GM12878 (cell line): Measurements from ENCODE around the gene IFNLR1. TPM values are rescaled to one million over a fixed set of nuclear protein-coding genes. Genes with fewer than 3 reads are reported as not detected.
A peak's percentile ranks its signal among the peaks of the same experiment; 100 is the strongest.

Experiments
- ATF3 ChIP-seq: IDR thresholded peaks from 2 replicates; pipeline ENCODE4 v1.6.1; 2011; ENCODE audit warnings: low read depth, mild to moderate bottlenecking, low read length, moderate library complexity, borderline replicate concordance; ENCODE audit errors: extremely low read depth
- E4F1 ChIP-seq: fragments of 450-650 bp; IDR thresholded peaks from 2 replicates; pipeline ENCODE4 v1.6.1; 2018; ENCODE audit warnings: borderline replicate concordance, mild to moderate bottlenecking; ENCODE audit not compliant: partially characterized antibody
- EGR1 ChIP-seq, 2 experiments: IDR thresholded peaks; 1 replicate in 1 of 2; 2 replicates in 1 of 2; pipeline ENCODE4 v1.6.1; 2011 to 2012; ENCODE audit warnings: low read depth in 2 of 2, low read length in 2 of 2, borderline replicate concordance in 1 of 2, mild to moderate bottlenecking in 1 of 2, moderate library complexity in 1 of 2
- EP300 ChIP-seq, 2 experiments: fragments of 150-350 bp in 1 of 2; IDR thresholded peaks; 2 replicates each; pipeline ENCODE4 v1.6.1; 2011 to 2012; ENCODE audit warnings: low read depth in 2 of 2, low read length in 2 of 2, borderline replicate concordance in 1 of 2, improper control_type of control experiment in 1 of 2, inconsistent platforms in 1 of 2; ENCODE audit not compliant: control insufficient read depth in 1 of 2
- GATAD2B ChIP-seq: fragments of 450-650 bp; conservative IDR thresholded peaks from 2 replicates; pipeline ENCODE4 v1.6.1; 2017; ENCODE audit warnings: low read depth, mild to moderate bottlenecking, moderate library complexity
- HCFC1 ChIP-seq: fragments of 150-350 bp; IDR thresholded peaks from 2 replicates; pipeline ENCODE4 v1.6.1; 2014; ENCODE audit warnings: low read length
- IKZF2 ChIP-seq, 2 experiments: fragments of 450-650 bp; IDR thresholded peaks; 2 replicates each; pipeline ENCODE4 v1.6.1; 2017; ENCODE audit warnings: mild to moderate bottlenecking in 2 of 2, moderate library complexity in 2 of 2
- POLR2A ChIP-seq: IDR thresholded peaks from 2 replicates; pipeline ENCODE4 v1.6.1; 2011; ENCODE audit warnings: low read depth, mild to moderate bottlenecking, low read length
- POU2F2 ChIP-seq: IDR thresholded peaks from 3 replicates; pipeline ENCODE4 v1.6.1; 2011; ENCODE audit warnings: low read depth, mild to moderate bottlenecking, low read length, borderline replicate concordance
- RB1 ChIP-seq: fragments of 450-650 bp; formaldehyde crosslinking; IDR thresholded peaks from 2 replicates; pipeline ENCODE4 v1.6.1; 2017; ENCODE audit warnings: mild to moderate bottlenecking, borderline replicate concordance
- SKIL ChIP-seq: fragments of 450-650 bp; IDR thresholded peaks from 2 replicates; pipeline ENCODE4 v1.6.1; 2017; ENCODE audit warnings: mild to moderate bottlenecking, low read depth, inconsistent platforms; ENCODE audit not compliant: poor library complexity, severe bottlenecking
- SPI1 ChIP-seq: IDR thresholded peaks from 2 replicates; pipeline ENCODE4 v1.6.1; 2011; ENCODE audit warnings: low read depth, mild to moderate bottlenecking, low read length, moderate library complexity, borderline replicate concordance; ENCODE audit not compliant: insufficient read depth
- TAF1 ChIP-seq: IDR thresholded peaks from 2 replicates; pipeline ENCODE4 v1.6.1; 2011; ENCODE audit warnings: mild to moderate bottlenecking, low read depth, low read length, borderline replicate concordance
- TCF12 ChIP-seq: IDR thresholded peaks from 2 replicates; pipeline ENCODE4 v1.6.1; 2011; ENCODE audit warnings: low read depth, mild to moderate bottlenecking, low read length
- YY1 ChIP-seq: IDR thresholded peaks from 2 replicates; pipeline ENCODE4 v1.6.1; 2011; ENCODE audit warnings: low read depth, mild to moderate bottlenecking, low read length
- ZBED1 ChIP-seq: IDR thresholded peaks from 2 replicates; pipeline ENCODE4 v1.6.1; 2016; ENCODE audit warnings: borderline replicate concordance
- ZBTB11 ChIP-seq: fragments of 450-650 bp; formaldehyde crosslinking; IDR thresholded peaks from 2 replicates; pipeline ENCODE4 v1.5.0; 2022; ENCODE audit warnings: mild to moderate bottlenecking, missing genetic modification characterization
- ZNF207 ChIP-seq: fragments of 450-650 bp; IDR thresholded peaks from 2 replicates; pipeline ENCODE4 v1.6.1; 2014; ENCODE audit warnings: antibody characterized with exemption, mild to moderate bottlenecking, borderline replicate concordance
- polyA plus RNA-seq, 11 experiments: library from polyadenylated mRNA; depleted of rRNA in 4 of 11; unstranded in 6 of 11; stranded (reverse) in 5 of 11; fragments of >200 nt; fragmentation: Nextera tagmentation in 4 of 11; fragmentation: Illumina TruSeq in 1 of 11; extraction: Ambion mirVana in 4 of 11; extraction: Trizol in 1 of 11; gene quantifications; 1 replicate in 1 of 11; 2 replicates in 10 of 11; pipeline versions ENCODE4 v1.2.1 to v1.2.3, GENCODE V29; 2011 to 2016; ENCODE audit warnings: inconsistent platforms in 2 of 11, missing spikeins in 2 of 11, low read depth in 1 of 11
- total RNA-seq, 4 experiments: library from RNA; depleted of rRNA in 3 of 4; stranded (reverse); fragments of >200 nt in 3 of 4; fragmentation: Illumina TruSeq in 1 of 4; extraction: Trizol in 1 of 4; gene quantifications; 2 replicates each; pipeline versions ENCODE4 v1.2.1 to v1.2.3, GENCODE V29; 2013 to 2021

IFNLR1 gene
- total and polyA plus RNA-seq, 10 of the 15 experiments (the other 5 are each of a cell fraction or from before 2014, with no cell fraction given): 0.31 to 5.6 (median 3.9) TPM

- TF ChIP-seq E4F1 (no peak), GATAD2B (no peak), ZNF207 (no peak), HCFC1 (no peak), ZBTB11 (no peak), TAF1 (peak; percentile 17; the same call in 1 of the 2 replicates), ATF3 (no peak), TCF12 (0 out of 2 replicates have a peak, but pooled peaks have one; percentile 2), SPI1 (no peak), EP300 (IDR thresholded peaks at IDR 0.05; ENCODE audit: borderline replicate concordance in 1 of 2, control insufficient read depth in 1 of 2, low read depth in 2 of 2, low read length in 2 of 2) (no peak), POLR2A (peak; percentile 68), EGR1 (IDR thresholded peaks at IDR 0.05; ENCODE audit: borderline replicate concordance in 1 of 2, low read depth in 2 of 2, low read length in 2 of 2) (no peak), POU2F2 (no peak), ZBED1 (no peak), SKIL (no peak), YY1 (peak; percentile 20; the same call in 1 of the 2 replicates), IKZF2 (IDR thresholded peaks at IDR 0.05) (peak in 1 of 2 experiments; percentile 21; a peak in 1 of 4 replicates), RB1 (no peak)
Measured at GRCh38 chr1:24186993-24187790, at the start of gene IFNLR1 (continued).
